H1 (cell line): Measurements from ENCODE around the gene STAT4. TPM values are rescaled to one million over a fixed set of nuclear protein-coding genes. Genes with fewer than 3 reads are reported as not detected.
A peak's percentile ranks its signal among the peaks of the same experiment; 100 is the strongest.

Source experiments
- CTCF ChIA-PET: fragments of 300-600 bp; sonication (Branson Sonifier 250); formaldehyde crosslinking; loops from one replicate; lab custom pipeline; 2021; ENCODE audit not compliant: partially characterized antibody; lab: Charles Lee
- POLR2A ChIA-PET: fragments of 300-600 bp; sonication (Branson Sonifier 250); formaldehyde crosslinking; loops from one replicate; lab custom pipeline; 2021; ENCODE audit warnings: inconsistent platforms; ENCODE audit not compliant: partially characterized antibody; lab: Charles Lee
- DNase-seq, 2 experiments: peaks; one replicate each; pipeline versions ENCODE4 v3.0.0 to v3.0.0-alpha.2; 2010 to 2022; ENCODE audit warnings: low spot score in 2 of 2, low read depth in 1 of 2, mixed read lengths in 1 of 2
- FAIRE-seq: peaks from 2 replicates; lab custom pipeline; 2011; peaks lifted over from hg19 to GRCh38; lab: Jason Lieb, UNC
- H2AFZ ChIP-seq: 2 replicates; pipeline ENCODE4 v1.8.1; 2012; ENCODE audit warnings: low read length, inconsistent platforms
- H2AK5ac ChIP-seq: 2 replicates; pipeline ENCODE4 v1.6.1; 2013; ENCODE audit warnings: low read depth, low read length
- H2BK120ac ChIP-seq: replicated peaks from 2 replicates; pipeline ENCODE3; 2013; ENCODE audit warnings: low read depth, low read length, inconsistent platforms
- H2BK12ac ChIP-seq: 2 replicates; pipeline ENCODE4 v1.6.1; 2013; ENCODE audit warnings: low read depth, low read length
- H2BK15ac ChIP-seq: 2 replicates; pipeline ENCODE4 v1.6.1; 2013; ENCODE audit warnings: low read length
- H2BK20ac ChIP-seq: 2 replicates; pipeline ENCODE4 v1.6.1; 2013; ENCODE audit warnings: low read length
- H2BK5ac ChIP-seq: 2 replicates; pipeline ENCODE4 v1.6.1; 2013; ENCODE audit warnings: low read depth, low read length
- H3K14ac ChIP-seq: 2 replicates; pipeline ENCODE4 v1.6.1; 2013; ENCODE audit warnings: inconsistent platforms; ENCODE audit not compliant: insufficient read length
- H3K18ac ChIP-seq: 2 replicates; pipeline ENCODE4 v1.6.1; 2013; ENCODE audit warnings: low read length; ENCODE audit errors: extremely low read depth
- H3K23ac ChIP-seq: 2 replicates; pipeline ENCODE4 v1.6.1; 2013; ENCODE audit warnings: inconsistent platforms; ENCODE audit not compliant: insufficient read length
- H3K23me2 ChIP-seq: 2 replicates; pipeline ENCODE4 v1.6.1; 2013; ENCODE audit warnings: low read depth, low read length
- H3K27ac ChIP-seq: 2 replicates; pipeline ENCODE4 v1.6.1; 2011; ENCODE audit warnings: low read depth, low read length, inconsistent platforms
- H3K27me3 ChIP-seq, 4 experiments: replicated peaks in 1 of 4; 1 replicate in 1 of 4; 2 replicates in 3 of 4; pipeline versions ENCODE4 v1.6.1 to v1.8.1; 2011 to 2013; ENCODE audit warnings: low read length in 3 of 4, mild to moderate bottlenecking in 3 of 4, inconsistent platforms in 2 of 4, mixed read lengths in 2 of 4, moderate library complexity in 1 of 4; ENCODE audit not compliant: control insufficient read depth in 3 of 4, insufficient read depth in 3 of 4; ENCODE audit errors: extremely low read depth in 1 of 4
- H3K36me3 ChIP-seq, 4 experiments: 2 replicates each; pipeline versions ENCODE4 v1.6.1 to v1.8.1; 2011 to 2013; ENCODE audit warnings: mild to moderate bottlenecking in 4 of 4, low read length in 3 of 4, moderate library complexity in 2 of 4, control low read depth in 1 of 4, inconsistent platforms in 1 of 4; ENCODE audit not compliant: insufficient read depth in 4 of 4, control insufficient read depth in 2 of 4
- H3K4ac ChIP-seq: replicated peaks from 2 replicates; pipeline ENCODE3; 2013; ENCODE audit warnings: low read length, low read depth, mixed read lengths, inconsistent platforms; ENCODE audit not compliant: insufficient read length
- H3K4me1 ChIP-seq, 4 experiments: replicated peaks in 1 of 4; 1 replicate in 1 of 4; 2 replicates in 3 of 4; pipeline versions ENCODE4 v1.6.1 to v1.8.1; 2011 to 2013; ENCODE audit warnings: low read length in 3 of 4, inconsistent platforms in 2 of 4, mixed read lengths in 1 of 4; ENCODE audit not compliant: insufficient read depth in 4 of 4, control insufficient read depth in 3 of 4
- H3K4me2 ChIP-seq, 2 experiments: 2 replicates each; pipeline versions ENCODE4 v1.6.1 to v1.8.1; 2011 to 2013; ENCODE audit warnings: low read depth in 2 of 2, low read length in 2 of 2, control low read depth in 1 of 2, inconsistent platforms in 1 of 2, mild to moderate bottlenecking in 1 of 2; ENCODE audit not compliant: insufficient read depth in 1 of 2
- H3K4me3 ChIP-seq, 4 experiments: fragments of 200-600, 300-600 bp in 1 of 4; sonication (generic), shearing (Covaris generic), sonication (Bioruptor Twin) in 1 of 4; 2 replicates each; pipeline versions ENCODE4 v1.5.1 to v1.8.1; 2011 to 2016; ENCODE audit warnings: low read length in 4 of 4, low read depth in 3 of 4, control low read depth in 2 of 4, inconsistent platforms in 2 of 4, mild to moderate bottlenecking in 2 of 4, mixed read lengths in 1 of 4, moderate library complexity in 1 of 4; ENCODE audit not compliant: insufficient read depth in 2 of 4; ENCODE audit errors: extremely low read depth in 1 of 4
- H3K56ac ChIP-seq: replicated peaks from 2 replicates; pipeline ENCODE3; 2013; ENCODE audit warnings: low read depth, mild to moderate bottlenecking, mixed read lengths, low read length, inconsistent platforms; ENCODE audit not compliant: insufficient read length
- H3K79me1 ChIP-seq: 2 replicates; pipeline ENCODE4 v1.6.1; 2013; ENCODE audit warnings: low read depth, low read length, control low read depth
- H3K79me2 ChIP-seq, 2 experiments: 2 replicates each; pipeline versions ENCODE4 v1.6.1 to v1.8.1; 2012 to 2013; ENCODE audit warnings: low read length in 2 of 2, mild to moderate bottlenecking in 2 of 2, inconsistent platforms in 1 of 2; ENCODE audit not compliant: insufficient read depth in 2 of 2, control insufficient read depth in 1 of 2
- H3K9ac ChIP-seq, 4 experiments: replicated peaks in 1 of 4; 1 replicate in 1 of 4; 2 replicates in 3 of 4; pipeline versions ENCODE4 v1.6.1 to v1.8.1; 2011 to 2013; ENCODE audit warnings: low read depth in 3 of 4, low read length in 3 of 4, control low read depth in 2 of 4, mild to moderate bottlenecking in 2 of 4, moderate library complexity in 2 of 4, inconsistent platforms in 1 of 4; ENCODE audit errors: extremely low read depth in 1 of 4
- H3K9me3 ChIP-seq, 2 experiments: 2 replicates each; pipeline versions ENCODE4 v1.6.1 to v1.8.1; 2012 to 2013; ENCODE audit warnings: mild to moderate bottlenecking in 2 of 2, moderate library complexity in 2 of 2, control low read depth in 1 of 2, inconsistent platforms in 1 of 2, low read depth in 1 of 2, low read length in 1 of 2, mixed read lengths in 1 of 2; ENCODE audit not compliant: insufficient read depth in 2 of 2
- H4K20me1 ChIP-seq, 2 experiments: replicated peaks in 1 of 2; 2 replicates each; pipeline versions ENCODE3 to v1.8.1; 2011 to 2013; ENCODE audit warnings: inconsistent platforms in 2 of 2, low read length in 2 of 2, mild to moderate bottlenecking in 1 of 2; ENCODE audit not compliant: insufficient read depth in 2 of 2, control insufficient read depth in 1 of 2
- H4K5ac ChIP-seq: 2 replicates; pipeline ENCODE4 v1.6.1; 2013; ENCODE audit warnings: low read length, low read depth, mixed read lengths, inconsistent platforms; ENCODE audit not compliant: insufficient read length
- H4K8ac ChIP-seq: 2 replicates; pipeline ENCODE4 v1.8.0; 2013; ENCODE audit warnings: mild to moderate bottlenecking, moderate library complexity, low read length, inconsistent platforms; ENCODE audit not compliant: insufficient read depth; ENCODE audit errors: extremely low read depth
- H4K91ac ChIP-seq: replicated peaks from 2 replicates; pipeline ENCODE3; 2013; ENCODE audit warnings: low read length, mixed read lengths, inconsistent platforms; ENCODE audit not compliant: insufficient read length
- CHD2 ChIP-seq: IDR thresholded peaks from 2 replicates; pipeline ENCODE4 v1.6.1; 2012; ENCODE audit warnings: low read length, improper control_type of control experiment
- CREB1 ChIP-seq: IDR thresholded peaks from 2 replicates; pipeline ENCODE4 v1.6.1; 2012; ENCODE audit warnings: inconsistent platforms
- CTBP2 ChIP-seq: IDR thresholded peaks from 2 replicates; pipeline ENCODE4 v1.7.0; 2011; ENCODE audit warnings: borderline replicate concordance, mild to moderate bottlenecking, moderate library complexity, mixed read lengths, low read length; ENCODE audit not compliant: insufficient read depth, insufficient read length
- FOSL1 ChIP-seq: IDR thresholded peaks from 2 replicates; pipeline ENCODE4 v1.6.1; 2011; ENCODE audit warnings: mild to moderate bottlenecking, low read depth, low read length, moderate library complexity; ENCODE audit not compliant: insufficient read depth
- JUND ChIP-seq: IDR thresholded peaks from 2 replicates; pipeline ENCODE4 v1.6.1; 2011; ENCODE audit warnings: mild to moderate bottlenecking, improper control_type of control experiment, low read length
- KDM5A ChIP-seq: fragments of 200-600 bp; IDR thresholded peaks from 2 replicates; pipeline ENCODE4 v1.7.1; 2012; ENCODE audit warnings: mild to moderate bottlenecking, low read length, inconsistent platforms, mixed read lengths
- NRF1 ChIP-seq: IDR thresholded peaks from 2 replicates; pipeline ENCODE4 v1.6.1; 2011; ENCODE audit warnings: mild to moderate bottlenecking, low read depth, low read length, improper control_type of control experiment
- SAP30 ChIP-seq: fragments of 300-600 bp; sonication (generic); IDR thresholded peaks from 2 replicates; pipeline ENCODE4 v1.7.1; 2012; ENCODE audit warnings: low read length, moderate library complexity, mild to moderate bottlenecking, inconsistent platforms; ENCODE audit not compliant: insufficient read depth, insufficient replicate concordance
- SIN3A ChIP-seq, 2 experiments: IDR thresholded peaks in 1 of 2; conservative IDR thresholded peaks in 1 of 2; 2 replicates each; pipeline ENCODE4 v1.6.1; 2011 to 2012; ENCODE audit warnings: low read length in 2 of 2, improper control_type of control experiment in 1 of 2, low read depth in 1 of 2, mild to moderate bottlenecking in 1 of 2
- SIRT6 ChIP-seq: IDR thresholded peaks from one replicate; pipeline ENCODE4 v1.7.1; 2012; ENCODE audit warnings: low read length, inconsistent platforms
- WGBS, 2 experiments: shearing (Covaris generic) in 1 of 2; methylation state at CpG; one replicate each; pipeline versions ENCODE4 v1.1.6 to v1.1.7; 2013 to 2015; ENCODE audit warnings: low lambda C conversion rate in 2 of 2, mixed read lengths in 2 of 2, inconsistent platforms in 1 of 2, low coverage in 1 of 2, missing lambda C conversion rate in 1 of 2; ENCODE audit not compliant: insufficient replicate concordance in 2 of 2, insufficient coverage in 1 of 2, insufficient read length in 1 of 2; ENCODE audit errors: extremely low coverage in 1 of 2, missing lambda C conversion rate in 1 of 2; 5-methylcytosine and 5-hydroxymethylcytosine counted together
- polyA plus RNA-seq, 7 experiments: library from polyadenylated mRNA; depleted of rRNA in 3 of 7; stranded (reverse) in 5 of 7; unstranded in 2 of 7; fragments of >200 nt in 5 of 7; fragments of 200-250 nt in 2 of 7; gene quantifications; 1 replicate in 5 of 7; 2 replicates in 1 of 7; 4 replicates in 1 of 7; pipeline versions ENCODE4 v1.2.1 to v1.2.3, GENCODE V29; 2011 to 2013; ENCODE audit warnings: missing spikeins in 2 of 7, mixed read lengths in 2 of 7
- total RNA-seq: library from RNA; stranded (reverse); fragmentation: NEBNext Ultra II Directional; extraction: Animal tissue kit (Norgen Biotek cat#: 25700); gene quantifications from 2 replicates; pipeline ENCODE4 v1.2.1, GENCODE V29; 2021
- TF ChIP-seq, protein P1 (sequence below): IDR thresholded peaks from 2 replicates; pipeline ENCODE4 v1.6.1; 2012; ENCODE audit warnings: inconsistent platforms
- TF ChIP-seq, protein P2 (sequence below): IDR thresholded peaks from 2 replicates; pipeline ENCODE4 v1.6.1; 2011; ENCODE audit warnings: low read length, improper control_type of control experiment

Gene STAT4
- total and polyA plus RNA-seq, 2 of the 8 experiments (the other 6 are each of a cell fraction or from before 2014, with no cell fraction given), result 0.36 to 0.63 TPM

DNA sequence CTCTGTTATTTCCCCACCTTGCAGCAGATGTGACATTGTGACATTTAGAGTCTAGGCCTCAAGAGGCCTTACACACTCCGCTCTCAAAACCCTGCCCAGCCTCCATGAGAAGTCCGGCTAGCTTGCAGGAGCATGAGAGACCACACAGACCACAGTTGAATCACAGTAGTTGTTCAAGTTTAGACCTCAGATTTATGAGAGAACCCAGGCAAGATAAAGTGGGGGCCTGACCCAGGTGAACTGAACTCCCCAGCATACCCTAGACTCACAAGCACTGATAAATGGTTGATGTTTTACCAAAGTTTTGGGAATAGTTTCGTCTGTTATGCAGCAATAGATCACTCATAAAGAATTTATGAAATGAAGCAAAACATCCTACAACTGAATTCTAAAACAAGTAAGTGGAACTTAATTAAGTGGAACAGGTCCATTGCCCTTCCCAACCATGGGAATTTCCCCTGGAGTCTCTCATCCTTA is 132.1 kb downstream of the STAT4 start:
- Histone ChIP-seq H2AFZ (0 out of 2 replicates have a peak overlapping the region, but pooled peaks have one; percentile 37), H2BK120ac (no peak overlapping the region), H3K27ac (no peak overlapping the region), H3K4me2 (no peak overlapping the region), H3K79me2 (no peaks in the 10 kb centered on the region), H3K36me3 (no peaks in the 10 kb centered on the region), H3K23ac (no peak overlapping the region), H3K56ac (no peak overlapping the region), H4K5ac (no peak overlapping the region), H3K9ac (no peak overlapping the region), H3K23me2 (peaks cover 10% of the 10 kb centered on the region), H2BK20ac (no peak overlapping the region), H3K4me3 (no peak overlapping the region), H4K8ac (no peak overlapping the region), H3K9me3 (no peaks in the 10 kb centered on the region), H3K4me1 (peaks cover 0 to 12% (median 4%) of the 10 kb centered on the region in 4 experiments; a peak in 3 of 7 replicates), H4K91ac (no peak overlapping the region), H2BK5ac (no peak overlapping the region), H3K4ac (no peak overlapping the region), H2AK5ac (no peak overlapping the region), H2BK12ac (no peak overlapping the region), H4K20me1 (peaks cover 0 to under 1% of the 10 kb centered on the region in 2 experiments), H3K14ac (no peak overlapping the region), H3K79me1 (no peaks in the 10 kb centered on the region), H3K27me3 (peaks cover 0 to 13% (median 6%) of the 10 kb centered on the region in 4 experiments; a peak in 4 of 7 replicates), H2BK15ac (no peak overlapping the region), H3K18ac (no peak overlapping the region)
- WGBS, 2 experiments, result 88% methylated on average over 3 of the region's 3 CpGs; no CpG with 5 or more reads in 1 of the 2 experiments
- DNase-seq (no peak), FAIRE-seq (no peak)
- CTCF ChIA-PET, result interaction anchor here (0.7 to 1.9 kb wide), 3 partner anchors 11 to 44 kb away, joined by 3 to 6 read pairs (median 3); no protein-coding TSS in a partner anchor
- POLR2A ChIA-PET, result no interaction called here
- TF ChIP-seq, protein P1, sequence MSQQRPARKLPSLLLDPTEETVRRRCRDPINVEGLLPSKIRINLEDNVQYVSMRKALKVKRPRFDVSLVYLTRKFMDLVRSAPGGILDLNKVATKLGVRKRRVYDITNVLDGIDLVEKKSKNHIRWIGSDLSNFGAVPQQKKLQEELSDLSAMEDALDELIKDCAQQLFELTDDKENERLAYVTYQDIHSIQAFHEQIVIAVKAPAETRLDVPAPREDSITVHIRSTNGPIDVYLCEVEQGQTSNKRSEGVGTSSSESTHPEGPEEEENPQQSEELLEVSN, result no peak
- TF ChIP-seq SIRT6 (no peak), CHD2 (no peak), FOSL1 (no peak), SIN3A (conservative IDR thresholded peaks at IDR 0.05 in 1 of 2, IDR thresholded peaks at IDR 0.05 in 1 of 2; ENCODE audit: low read depth in 1 of 2, low read length in 2 of 2) (no peak), SAP30 (no peak), JUND (no peak), CTBP2 (no peak), NRF1 (no peak), KDM5A (no peak), CREB1 (no peak)
- TF ChIP-seq, protein P2, sequence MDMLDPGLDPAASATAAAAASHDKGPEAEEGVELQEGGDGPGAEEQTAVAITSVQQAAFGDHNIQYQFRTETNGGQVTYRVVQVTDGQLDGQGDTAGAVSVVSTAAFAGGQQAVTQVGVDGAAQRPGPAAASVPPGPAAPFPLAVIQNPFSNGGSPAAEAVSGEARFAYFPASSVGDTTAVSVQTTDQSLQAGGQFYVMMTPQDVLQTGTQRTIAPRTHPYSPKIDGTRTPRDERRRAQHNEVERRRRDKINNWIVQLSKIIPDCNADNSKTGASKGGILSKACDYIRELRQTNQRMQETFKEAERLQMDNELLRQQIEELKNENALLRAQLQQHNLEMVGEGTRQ, result no peak
